GM19395 (cell line): ENCODE measurements around the gene PXT1.

Experiments
- ATAC-seq: cut with Tn5 transposase; IDR thresholded peaks from one replicate; pipeline ENCODE4 v1.9.1; 2021; ENCODE audit warnings: mild to moderate bottlenecking, moderate library complexity; ENCODE audit not compliant: unreplicated experiment

PXT1 gene

DNA sequence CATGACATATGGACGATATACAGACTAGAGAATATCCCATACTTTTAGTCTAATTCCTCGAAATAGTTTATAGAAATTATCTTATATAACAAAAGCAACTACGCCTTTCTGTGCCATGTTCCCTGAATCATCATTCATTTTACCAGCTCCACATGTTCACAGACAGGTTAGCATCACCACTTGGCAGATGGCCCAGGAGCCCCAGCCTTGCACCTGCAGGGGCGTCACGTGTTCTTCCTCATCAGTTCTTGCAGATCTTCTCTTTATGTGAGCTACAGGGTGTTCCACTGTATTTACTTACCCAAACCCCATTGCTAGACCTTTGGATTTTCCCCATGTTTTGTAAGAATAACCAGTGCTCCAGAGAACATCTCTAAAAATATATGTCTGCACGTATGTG, 93.4 kb downstream of the PXT1 start:
- ATAC-seq: no peak

GRCh38 chr6:36347621-36348020, 95.0 kb downstream of the PXT1 start:
- no peak for ATAC-seq

- ATAC-seq: no peak
Measured at GRCh38 chr6:36346486-36347273, 96.0 kb downstream of the PXT1 start.

- ATAC-seq: no peak
Measured at GRCh38 chr6:36345681-36346466, 96.8 kb downstream of the PXT1 start.

DNA sequence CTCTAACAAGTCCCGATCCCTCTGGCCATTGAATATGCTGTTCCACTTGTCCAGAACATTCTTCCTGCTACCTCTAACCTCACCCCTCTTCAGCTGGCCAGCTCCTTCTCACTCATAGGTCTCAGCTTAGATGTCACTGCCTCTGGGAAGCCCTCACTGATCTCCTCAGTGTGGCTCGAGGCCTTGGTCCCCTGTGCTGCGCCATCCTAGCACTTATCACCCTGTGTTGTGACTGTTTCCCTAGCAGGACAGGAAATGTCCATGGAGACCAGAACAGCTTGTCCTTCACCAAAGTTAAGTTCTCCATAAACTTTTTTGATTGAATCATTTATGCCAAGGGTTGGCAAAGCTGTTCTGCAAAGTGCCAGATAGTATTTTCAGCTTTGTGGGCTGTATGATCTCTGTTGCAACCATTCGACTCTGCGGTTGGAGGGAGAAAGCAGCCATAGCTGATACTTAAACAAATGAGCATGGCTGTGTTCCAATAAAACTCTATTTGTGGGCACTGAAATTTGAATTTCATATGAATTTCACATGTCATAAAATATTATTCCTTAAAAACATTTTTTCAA, 99.5 kb downstream of the PXT1 start:
- ATAC-seq: no peak

- ATAC-seq: no peak
Measured at GRCh38 chr6:36340618-36341454, 101.8 kb downstream of the PXT1 start.
